ENCODE data around the gene MISP3.
"Not testable (repeated sequence)": the region's sequence is repeated elsewhere in the genome, so short reads cannot be mapped to it uniquely, and the experiment has no call there.

The MISP3 gene

DNA sequence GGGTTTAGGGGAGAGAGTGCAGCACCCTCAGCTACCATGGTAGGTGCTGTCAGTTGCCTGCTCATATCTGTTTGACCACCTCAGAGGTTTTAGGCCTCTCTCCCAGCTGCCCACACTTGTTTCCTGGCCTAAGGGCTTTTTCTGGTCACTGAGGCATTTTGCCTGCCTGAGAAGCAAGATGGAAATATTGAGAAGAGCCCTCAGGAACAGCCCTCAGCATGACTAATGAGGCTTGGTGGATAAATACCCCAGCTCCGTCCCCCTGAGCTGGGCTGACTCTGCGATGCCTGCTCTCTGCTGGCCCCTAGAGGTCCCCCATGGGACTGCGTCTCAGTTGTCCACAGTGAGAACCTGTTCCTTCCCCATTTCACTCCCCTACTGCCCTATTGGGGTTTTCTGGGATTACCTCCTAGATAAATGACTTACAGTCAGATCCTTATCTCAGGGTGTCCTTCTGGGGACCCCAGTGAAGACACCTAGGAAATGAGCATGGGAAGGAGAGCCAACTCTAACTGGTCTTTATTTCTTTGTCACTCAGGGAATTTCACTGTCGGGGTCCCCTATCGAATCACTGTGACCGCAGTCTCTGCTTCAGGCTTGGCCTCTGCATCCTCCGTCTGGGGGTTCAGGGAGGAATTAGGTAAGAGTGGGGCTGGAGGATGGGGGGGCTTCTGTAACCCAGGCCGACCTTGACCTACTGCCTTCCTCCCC, 24.0 kb upstream of the MISP3 start:
- FAIRE-seq (no peak), DNase-seq (ENCODE audit: insufficient read length, low spot score) (peak; percentile 82)
- TF ChIP-seq, protein P1, sequence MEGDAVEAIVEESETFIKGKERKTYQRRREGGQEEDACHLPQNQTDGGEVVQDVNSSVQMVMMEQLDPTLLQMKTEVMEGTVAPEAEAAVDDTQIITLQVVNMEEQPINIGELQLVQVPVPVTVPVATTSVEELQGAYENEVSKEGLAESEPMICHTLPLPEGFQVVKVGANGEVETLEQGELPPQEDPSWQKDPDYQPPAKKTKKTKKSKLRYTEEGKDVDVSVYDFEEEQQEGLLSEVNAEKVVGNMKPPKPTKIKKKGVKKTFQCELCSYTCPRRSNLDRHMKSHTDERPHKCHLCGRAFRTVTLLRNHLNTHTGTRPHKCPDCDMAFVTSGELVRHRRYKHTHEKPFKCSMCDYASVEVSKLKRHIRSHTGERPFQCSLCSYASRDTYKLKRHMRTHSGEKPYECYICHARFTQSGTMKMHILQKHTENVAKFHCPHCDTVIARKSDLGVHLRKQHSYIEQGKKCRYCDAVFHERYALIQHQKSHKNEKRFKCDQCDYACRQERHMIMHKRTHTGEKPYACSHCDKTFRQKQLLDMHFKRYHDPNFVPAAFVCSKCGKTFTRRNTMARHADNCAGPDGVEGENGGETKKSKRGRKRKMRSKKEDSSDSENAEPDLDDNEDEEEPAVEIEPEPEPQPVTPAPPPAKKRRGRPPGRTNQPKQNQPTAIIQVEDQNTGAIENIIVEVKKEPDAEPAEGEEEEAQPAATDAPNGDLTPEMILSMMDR (IDR thresholded peaks at IDR 0.05; ENCODE audit: insufficient read depth, missing control alignments) = peak; percentile 53

GRCh38 chr19:14050512-14050911, 22.1 kb upstream of the MISP3 start:
- no peak for FAIRE-seq

GRCh38 chr19:14050961-14051360, 21.6 kb upstream of the MISP3 start:
- not testable (repeated sequence) for FAIRE-seq; DNase-seq (ENCODE audit: insufficient read length, low spot score)

More at GRCh38 chr19:14050512-14050911, 22.1 kb upstream of the MISP3 start:
- no peak for DNase-seq (ENCODE audit: insufficient read length, low spot score)
- TF ChIP-seq, protein P1 (IDR thresholded peaks at IDR 0.05; ENCODE audit: insufficient read depth, missing control alignments) = no peak

- TF ChIP-seq, protein P1 (IDR thresholded peaks at IDR 0.05; ENCODE audit: insufficient read depth, missing control alignments) = no peak
- FAIRE-seq (no peak), DNase-seq (ENCODE audit: insufficient read length, low spot score) (no peak)
Measured at GRCh38 chr19:14051980-14052379, 20.6 kb upstream of the MISP3 start.

- TF ChIP-seq, protein P1 (IDR thresholded peaks at IDR 0.05; ENCODE audit: insufficient read depth, missing control alignments) = no peak
- DNase-seq (ENCODE audit: insufficient read length, low spot score) (no peak), FAIRE-seq (no peak)
Measured at GRCh38 chr19:14052470-14052869, 20.1 kb upstream of the MISP3 start.

DNA sequence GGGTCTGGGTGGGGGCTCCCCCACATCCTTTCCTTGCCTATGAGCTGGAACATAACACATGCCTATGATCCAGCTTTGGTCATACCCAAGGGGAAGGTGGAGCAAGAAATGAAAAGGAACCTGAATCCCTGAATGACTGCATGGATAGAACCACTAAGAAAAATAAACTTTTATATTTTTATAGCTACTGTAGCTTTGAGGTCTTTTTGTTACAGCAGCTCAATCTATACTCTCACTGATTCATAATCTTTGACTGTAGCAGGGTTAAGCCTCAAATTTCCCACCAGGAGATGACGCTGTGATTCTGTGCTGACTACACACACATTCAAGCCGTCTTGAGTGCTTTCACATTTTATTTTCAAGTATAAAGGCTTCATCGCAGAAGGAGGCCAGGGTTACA, 19.6 kb upstream of the MISP3 start:
- TF ChIP-seq, protein P1 (IDR thresholded peaks at IDR 0.05; ENCODE audit: insufficient read depth, missing control alignments) = no peak
- FAIRE-seq (no peak), DNase-seq (ENCODE audit: insufficient read length, low spot score) (no peak)

GRCh38 chr19:14053500-14053899, 19.1 kb upstream of the MISP3 start:
- TF ChIP-seq, protein P1 (IDR thresholded peaks at IDR 0.05; ENCODE audit: insufficient read depth, missing control alignments) = no peak
- no peak for FAIRE-seq
- DNase-seq (ENCODE audit: insufficient read length, low spot score) = no peak
